Endothelial cell of umbilical vein (primary cell): Measurements from ENCODE around the gene PAK5. TPM values are rescaled to one million over a fixed set of nuclear protein-coding genes. Genes with fewer than 3 reads are reported as not detected.

Experiments
- BruUV-seq: library from RNA; stranded (reverse); fragments of 400-500 nt; replicated peaks from 2 replicates; lab custom pipeline; 2021; lab: Mats Ljungman, UMichigan
- CTCF ChIA-PET: fragments of 300-600, 350-600 bp; sonication (Branson Sonifier 250); formaldehyde crosslinking; loops from one replicate; lab custom pipeline; 2021; ENCODE audit warnings: antibody characterized with exemption, inconsistent platforms; lab: Charles Lee
- POLR2A ChIA-PET: fragments of 300-600, 350-600 bp; sonication (Branson Sonifier 250); formaldehyde crosslinking; loops from one replicate; lab custom pipeline; 2021; ENCODE audit warnings: antibody characterized with exemption, inconsistent platforms; lab: Charles Lee
- DNase-seq: peaks from one replicate; pipeline ENCODE4 v3.0.0-alpha.2; 2011; ENCODE audit warnings: low read depth, low spot score
- FAIRE-seq: peaks from 2 replicates; lab custom pipeline; 2011; peaks lifted over from hg19 to GRCh38; lab: Jason Lieb, UNC
- H2AFZ ChIP-seq: 2 replicates; pipeline ENCODE4 v1.6.0; 2012; ENCODE audit warnings: low read depth, low read length, control low read depth, inconsistent platforms
- H3K27ac ChIP-seq: 2 replicates; pipeline ENCODE4 v1.5.1; 2011; ENCODE audit warnings: low read depth, mild to moderate bottlenecking, control low read depth, low read length, moderate library complexity; ENCODE audit not compliant: insufficient read depth
- H3K27me3 ChIP-seq, 2 experiments: 2 replicates each; pipeline versions ENCODE4 v1.6.0 to v1.6.1; 2011; ENCODE audit warnings: low read length in 2 of 2, mixed read lengths in 1 of 2; ENCODE audit not compliant: control insufficient read depth in 2 of 2, insufficient read depth in 2 of 2
- H3K36me3 ChIP-seq, 2 experiments: 2 replicates in 1 of 2; 3 replicates in 1 of 2; pipeline ENCODE4 v1.5.1; 2011; ENCODE audit warnings: low read length in 2 of 2, mild to moderate bottlenecking in 1 of 2, moderate library complexity in 1 of 2; ENCODE audit not compliant: control insufficient read depth in 2 of 2, insufficient read depth in 2 of 2; ENCODE audit errors: extremely low read depth in 1 of 2
- H3K4me1 ChIP-seq: 3 replicates; pipeline ENCODE4 v1.5.1; 2011; ENCODE audit warnings: mild to moderate bottlenecking, low read length; ENCODE audit not compliant: control insufficient read depth, insufficient read depth; ENCODE audit errors: extremely low read depth
- H3K4me2 ChIP-seq: 2 replicates; pipeline ENCODE4 v1.6.1; 2011; ENCODE audit warnings: low read length, control low read depth, mixed read lengths; ENCODE audit not compliant: insufficient read depth
- H3K4me3 ChIP-seq, 3 experiments: fragments of 200-600 bp in 1 of 3; sonication (generic), shearing (Covaris generic) in 1 of 3; replicated peaks in 1 of 3; 2 replicates each; pipeline ENCODE4 v1.5.1; 2011 to 2016; ENCODE audit warnings: control low read depth in 3 of 3, low read length in 3 of 3, mild to moderate bottlenecking in 2 of 3, inconsistent platforms in 1 of 3, low read depth in 1 of 3, moderate library complexity in 1 of 3; ENCODE audit not compliant: insufficient read depth in 1 of 3
- H3K79me2 ChIP-seq: 2 replicates; pipeline ENCODE4 v1.6.0; 2012; ENCODE audit warnings: low read length, inconsistent platforms; ENCODE audit not compliant: control insufficient read depth, insufficient read depth
- H3K9ac ChIP-seq: replicated peaks from 2 replicates; pipeline ENCODE3; 2011; ENCODE audit warnings: low read length, control low read depth; ENCODE audit not compliant: insufficient read depth; ENCODE audit errors: extremely low read depth
- H3K9me1 ChIP-seq: replicated peaks from 3 replicates; pipeline ENCODE4 v1.6.0; 2011; ENCODE audit warnings: mild to moderate bottlenecking, low read length; ENCODE audit not compliant: control insufficient read depth, insufficient read depth; ENCODE audit errors: extremely low read depth
- H3K9me3 ChIP-seq: replicated peaks from 2 replicates; pipeline ENCODE4 v1.5.1; 2012; ENCODE audit warnings: low read length, inconsistent platforms; ENCODE audit not compliant: control insufficient read depth, insufficient read depth
- H4K20me1 ChIP-seq: replicated peaks from 2 replicates; pipeline ENCODE3; 2011; ENCODE audit warnings: mild to moderate bottlenecking, low read length; ENCODE audit not compliant: control insufficient read depth, insufficient read depth; ENCODE audit errors: extremely low read depth
- EZH2 ChIP-seq: IDR thresholded peaks from 2 replicates; pipeline ENCODE4 v1.6.1; 2012; ENCODE audit warnings: borderline replicate concordance, low read depth, mild to moderate bottlenecking, moderate library complexity, low read length, inconsistent platforms; ENCODE audit not compliant: severe bottlenecking
- FOS ChIP-seq: IDR thresholded peaks from 2 replicates; pipeline ENCODE4 v1.6.1; 2011; ENCODE audit warnings: mild to moderate bottlenecking, low read length, moderate library complexity, borderline replicate concordance; ENCODE audit not compliant: insufficient read depth
- GATA2 ChIP-seq: IDR thresholded peaks from 2 replicates; pipeline ENCODE4 v1.7.0; 2011; ENCODE audit warnings: low read depth, mild to moderate bottlenecking, moderate library complexity, mixed read lengths, low read length; ENCODE audit not compliant: insufficient read length, insufficient read depth
- JUN ChIP-seq: IDR thresholded peaks from 2 replicates; pipeline ENCODE4 v1.6.1; 2011; ENCODE audit warnings: borderline replicate concordance, low read depth; ENCODE audit not compliant: insufficient read length, insufficient read depth
- MAX ChIP-seq: IDR thresholded peaks from 2 replicates; pipeline ENCODE4 v1.6.1; 2011; ENCODE audit not compliant: insufficient read depth, insufficient read length
- MYC ChIP-seq: IDR thresholded peaks from one replicate; pipeline ENCODE4 v1.6.1; 2011; ENCODE audit warnings: mild to moderate bottlenecking, low read depth, low read length
- POLR2A ChIP-seq: IDR thresholded peaks from 2 replicates; pipeline ENCODE4 v1.6.1; 2012; ENCODE audit warnings: low read depth, mild to moderate bottlenecking, control low read depth, low read length
- POLR2AphosphoS5 ChIP-seq: IDR thresholded peaks from 2 replicates; pipeline ENCODE4 v1.6.1; 2012; ENCODE audit warnings: low read depth, mild to moderate bottlenecking, control low read depth, low read length, moderate library complexity; ENCODE audit not compliant: insufficient read depth
- dilution Hi-C: fragments of 300-500 bp; cut with MboI; formaldehyde crosslinking; loops from one replicate; pipeline ENCODE4 v1.15.0; 2019; ENCODE audit warnings: low sequenced_read_pairs; ENCODE audit not compliant: extremely low pct_ligation_motif_present
- intact Hi-C: fragments of 100-400 bp; cut with micrococcal nuclease; formaldehyde crosslinking; loops from one replicate; pipeline ENCODE4 v1.10.0; 2022
- polyA plus RNA-seq, 4 experiments: library from polyadenylated mRNA; depleted of rRNA in 3 of 4; stranded (reverse) in 3 of 4; unstranded in 1 of 4; fragments of >200 nt; gene quantifications; 2 replicates each; pipeline versions ENCODE4 v1.2.1 to v1.2.3, GENCODE V29; 2011 to 2012; ENCODE audit warnings: missing spikeins in 1 of 4
- total RNA-seq: library from RNA; stranded (reverse); gene quantifications from 2 replicates; pipeline ENCODE4 v1.2.3, GENCODE V29; 2021
- TF ChIP-seq, protein P1 (sequence below), 2 donors: IDR thresholded peaks; 1 replicate in 1 of 2; 2 replicates in 1 of 2; pipeline ENCODE4 v1.5.1; 2011; ENCODE audit warnings: low read length in 2 of 2, mild to moderate bottlenecking in 2 of 2, moderate library complexity in 2 of 2, control low read depth in 1 of 2, inconsistent platforms in 1 of 2, low read depth in 1 of 2; ENCODE audit not compliant: insufficient read depth in 1 of 2; ENCODE audit errors: extremely low read depth in 1 of 2

The PAK5 gene
- total and polyA plus RNA-seq, 2 donors (not counting 3 experiments of a cell fraction or from before 2014, with no cell fraction given) = not detected

- no peak overlapping the region for H3K4me3 ChIP-seq
- FAIRE-seq = no peak
- no peaks in the 10 kb centered on the region for H3K4me1 ChIP-seq
- no TSS peak for BruUV-seq
- dilution Hi-C loops (no loop called here), intact Hi-C loops (no loop called here)
- H3K9me1 ChIP-seq = no peaks in the 10 kb centered on the region
- ChIA-PET POLR2A (no interaction called here), CTCF (no interaction called here)
- no peak overlapping the region for H3K9ac ChIP-seq
- no peak overlapping the region for H2AFZ ChIP-seq
- TF ChIP-seq JUN (no peak), GATA2 (no peak), MAX (no peak), MYC (no peak), FOS (no peak), POLR2AphosphoS5 (no peak), POLR2A (no peak), EZH2 (no peak)
- TF ChIP-seq, protein P1, sequence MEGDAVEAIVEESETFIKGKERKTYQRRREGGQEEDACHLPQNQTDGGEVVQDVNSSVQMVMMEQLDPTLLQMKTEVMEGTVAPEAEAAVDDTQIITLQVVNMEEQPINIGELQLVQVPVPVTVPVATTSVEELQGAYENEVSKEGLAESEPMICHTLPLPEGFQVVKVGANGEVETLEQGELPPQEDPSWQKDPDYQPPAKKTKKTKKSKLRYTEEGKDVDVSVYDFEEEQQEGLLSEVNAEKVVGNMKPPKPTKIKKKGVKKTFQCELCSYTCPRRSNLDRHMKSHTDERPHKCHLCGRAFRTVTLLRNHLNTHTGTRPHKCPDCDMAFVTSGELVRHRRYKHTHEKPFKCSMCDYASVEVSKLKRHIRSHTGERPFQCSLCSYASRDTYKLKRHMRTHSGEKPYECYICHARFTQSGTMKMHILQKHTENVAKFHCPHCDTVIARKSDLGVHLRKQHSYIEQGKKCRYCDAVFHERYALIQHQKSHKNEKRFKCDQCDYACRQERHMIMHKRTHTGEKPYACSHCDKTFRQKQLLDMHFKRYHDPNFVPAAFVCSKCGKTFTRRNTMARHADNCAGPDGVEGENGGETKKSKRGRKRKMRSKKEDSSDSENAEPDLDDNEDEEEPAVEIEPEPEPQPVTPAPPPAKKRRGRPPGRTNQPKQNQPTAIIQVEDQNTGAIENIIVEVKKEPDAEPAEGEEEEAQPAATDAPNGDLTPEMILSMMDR (IDR thresholded peaks at IDR 0.05; ENCODE audit: extremely low read depth in 1 of 2, insufficient read depth in 1 of 2, low read depth in 1 of 2, low read length in 2 of 2) = no peak
- no peaks in the 10 kb centered on the region for H3K79me2 ChIP-seq
- DNase-seq = no peak
- H3K36me3 ChIP-seq = no peaks in the 10 kb centered on the region
- H3K9me3 ChIP-seq = no peaks in the 10 kb centered on the region
- H3K4me2 ChIP-seq = no peak overlapping the region
- H3K27ac ChIP-seq = no peak overlapping the region
- no peaks in the 10 kb centered on the region for H4K20me1 ChIP-seq
- H3K27me3 ChIP-seq = peaks cover 0 to under 1% of the 10 kb centered on the region in 2 experiments
Measured at GRCh38 chr20:9566977-9567376, 271.9 kb downstream of the PAK5 start.
